NCI-H146 (cell line): ENCODE data around the gene ABHD2.
A peak's percentile ranks its signal among the peaks of the same experiment; 100 is the strongest.
"Not testable (repeated sequence)": the region's sequence is repeated elsewhere in the genome, so short reads cannot be mapped to it uniquely, and the experiment has no call there.

ENCODE experiments used
- DNase-seq: peaks from one replicate; lab custom pipeline; 2025; lab: John Stamatoyannopoulos, UW

The ABHD2 gene

DNA sequence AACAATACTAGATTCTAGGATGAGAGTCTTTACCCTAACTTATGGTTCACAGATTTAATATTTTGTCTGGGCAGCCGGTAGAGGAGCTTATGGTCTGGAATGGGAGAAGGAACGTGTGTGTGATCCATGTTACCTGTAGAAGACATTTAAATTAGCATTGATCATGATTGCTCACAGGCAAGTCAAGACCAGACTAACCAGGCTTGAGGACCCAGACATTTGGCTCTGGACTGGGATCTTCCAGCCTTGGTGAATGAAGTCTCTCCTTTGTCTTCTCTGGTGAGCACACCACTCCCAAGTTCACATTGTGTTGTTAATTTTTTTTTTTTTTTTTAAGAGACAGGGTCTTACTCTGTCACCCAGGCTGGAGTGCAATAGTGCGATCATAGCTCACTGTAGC is 11.7 kb downstream of the ABHD2 start:
- no peak for DNase-seq

DNA sequence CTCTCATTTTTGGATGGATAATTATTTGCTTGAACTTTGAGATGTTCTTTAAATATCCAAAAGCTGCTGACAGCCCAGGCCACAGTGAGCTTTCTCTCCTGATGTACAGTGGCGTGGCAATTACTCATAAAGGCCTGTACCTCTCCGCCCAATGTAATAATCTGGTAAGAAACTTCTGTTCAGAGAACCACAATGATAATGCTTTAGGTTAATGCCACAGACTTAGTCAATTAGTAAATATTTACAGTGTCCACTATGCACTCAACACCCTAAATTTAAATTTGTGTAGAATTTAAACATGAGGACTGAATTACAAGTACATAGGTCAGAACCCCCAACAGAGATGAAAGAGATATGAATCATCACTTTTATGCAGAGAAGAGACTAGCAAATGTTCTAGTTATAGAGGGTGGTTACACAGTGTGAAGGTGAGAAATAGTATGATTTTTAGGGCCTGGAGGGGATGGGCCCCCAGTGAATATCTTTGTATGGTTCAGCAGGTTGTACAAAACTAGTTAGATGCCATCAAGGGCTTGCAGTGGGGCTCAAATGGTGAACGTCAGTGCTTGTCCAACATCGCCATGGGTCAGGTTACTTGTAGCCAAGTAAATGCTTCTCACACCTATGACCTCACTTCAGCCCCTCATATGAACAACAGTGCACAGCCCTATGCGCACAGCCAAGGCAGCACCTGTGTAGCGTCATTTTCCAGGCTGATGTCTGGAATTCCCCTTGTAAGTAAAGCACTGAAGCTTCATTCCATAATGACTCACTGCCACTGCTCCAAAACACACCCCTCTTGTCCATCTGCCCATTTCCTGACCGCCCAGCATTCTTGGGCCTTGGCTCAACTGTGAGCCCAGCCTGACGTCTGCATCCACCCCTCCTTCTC is 13.3 kb downstream of the ABHD2 start:
- peak; percentile 19 for DNase-seq

DNA sequence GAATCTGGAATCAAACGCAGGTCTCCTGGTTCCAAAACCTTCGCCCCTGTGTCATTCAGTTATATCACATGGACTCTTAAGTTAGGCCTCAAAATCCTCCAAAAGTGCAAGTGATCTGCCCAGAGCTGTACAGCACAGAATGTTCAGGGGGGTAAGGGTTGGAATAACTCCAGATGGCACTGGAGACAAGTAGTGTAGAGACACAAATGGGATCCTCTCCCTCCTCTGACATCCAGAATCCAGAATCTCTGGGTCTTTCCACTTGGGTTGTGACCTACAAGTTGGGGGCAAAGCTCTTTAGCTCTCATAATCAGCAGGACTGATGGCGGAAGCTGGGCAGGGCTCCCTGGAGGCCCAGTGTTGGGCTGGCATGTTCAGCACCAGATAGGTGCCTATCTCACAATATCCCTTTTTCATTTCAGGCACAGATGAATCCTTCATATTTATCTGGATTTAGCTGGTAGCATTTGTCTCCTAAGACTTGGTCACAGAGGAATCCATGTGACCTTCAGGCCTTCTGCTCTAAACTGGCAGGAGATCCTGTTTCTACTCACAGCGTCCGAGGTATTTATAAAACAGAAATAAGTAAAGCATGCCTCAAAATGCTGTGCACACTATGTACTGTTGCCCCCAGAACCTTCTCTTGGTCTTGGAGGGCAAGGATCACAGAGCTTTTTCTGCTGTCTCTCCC is 15.4 kb downstream of the ABHD2 start:
- DNase-seq, result no peak

DNA sequence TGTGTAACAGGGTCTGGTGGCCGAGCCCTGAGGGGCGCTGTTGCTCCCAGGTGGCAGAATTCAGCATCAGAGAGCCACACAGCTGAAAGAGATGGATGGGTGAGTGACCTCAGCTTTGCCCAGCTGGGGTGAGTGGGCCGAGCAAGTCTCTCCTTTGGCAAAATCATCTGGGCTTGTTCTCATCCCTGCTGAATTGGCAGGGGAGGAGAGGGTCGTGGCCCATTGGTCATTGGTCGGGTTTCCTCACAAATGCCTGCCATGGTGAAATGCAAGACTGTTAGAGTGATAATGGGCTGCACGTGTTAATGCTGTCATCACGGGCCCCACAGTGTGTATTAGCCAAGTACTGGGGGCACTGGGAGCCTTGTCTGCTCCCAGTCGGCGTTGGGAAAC is 15.9 kb downstream of the ABHD2 start:
- DNase-seq, result no peak

DNA sequence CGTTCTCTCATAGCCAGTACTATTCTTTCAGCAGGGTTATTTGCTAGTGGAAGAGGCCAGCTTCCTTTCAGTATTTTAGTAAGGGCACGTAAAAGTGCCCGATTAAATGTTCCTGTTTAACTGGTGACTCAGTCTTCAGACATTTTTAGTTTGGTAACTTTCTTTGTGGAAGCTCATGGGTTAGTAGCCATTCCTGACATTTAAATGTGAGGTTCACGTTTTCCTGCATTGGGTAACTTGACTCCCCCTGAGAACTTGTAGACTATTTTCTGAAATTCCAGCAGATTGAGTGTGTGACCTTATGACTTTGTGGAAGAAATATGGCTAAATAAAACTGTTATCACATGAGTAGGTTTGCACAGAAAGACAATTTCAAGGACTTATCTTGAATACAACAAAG is 16.9 kb downstream of the ABHD2 start:
- no peak for DNase-seq

DNA sequence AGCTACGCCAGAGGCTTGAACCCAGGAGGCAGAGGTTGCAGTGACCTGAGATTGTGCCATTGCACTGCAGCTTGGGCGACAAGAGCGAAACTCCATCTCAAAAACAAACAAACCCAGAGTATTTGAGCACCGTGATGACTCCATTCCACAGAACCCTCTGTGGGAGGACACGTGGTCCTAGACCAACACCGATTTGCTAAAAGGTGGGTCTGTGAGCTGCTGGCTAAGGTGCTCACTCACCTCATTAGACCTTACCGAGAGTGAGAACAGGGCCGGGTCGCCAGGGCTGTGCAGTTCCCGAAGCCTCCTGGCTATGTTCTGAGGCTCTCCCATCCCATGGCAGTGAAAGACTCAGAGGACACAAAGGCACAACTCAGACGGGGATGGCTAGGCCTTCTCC is 17.9 kb downstream of the ABHD2 start:
- no peak for DNase-seq

GRCh38 chr15:89107984-89108383 is 19.7 kb downstream of the ABHD2 start:
- DNase-seq, result no peak

DNA sequence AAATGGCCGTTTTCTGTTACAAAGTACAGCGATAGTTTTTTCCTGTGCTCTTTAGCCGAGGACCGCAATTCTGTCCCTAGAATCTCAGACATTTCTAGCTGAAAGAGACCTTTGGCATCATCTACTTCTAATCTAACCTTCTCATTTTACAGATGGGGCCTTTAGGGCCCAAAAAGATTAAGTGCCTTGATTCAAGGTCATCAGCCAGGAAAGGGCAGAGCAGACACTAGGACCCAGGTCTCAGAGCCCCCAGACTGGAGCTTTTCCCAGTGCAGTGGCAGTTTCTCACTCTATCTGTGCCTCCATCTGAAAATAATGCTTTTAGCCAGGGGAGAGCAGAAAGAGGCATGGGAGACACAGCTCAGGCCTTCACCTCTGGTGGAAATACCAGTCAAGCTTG is 20.6 kb downstream of the ABHD2 start:
- DNase-seq, result no peak

GRCh38 chr15:89109238-89109637 is 21.0 kb downstream of the ABHD2 start:
- DNase-seq, result no peak

DNA sequence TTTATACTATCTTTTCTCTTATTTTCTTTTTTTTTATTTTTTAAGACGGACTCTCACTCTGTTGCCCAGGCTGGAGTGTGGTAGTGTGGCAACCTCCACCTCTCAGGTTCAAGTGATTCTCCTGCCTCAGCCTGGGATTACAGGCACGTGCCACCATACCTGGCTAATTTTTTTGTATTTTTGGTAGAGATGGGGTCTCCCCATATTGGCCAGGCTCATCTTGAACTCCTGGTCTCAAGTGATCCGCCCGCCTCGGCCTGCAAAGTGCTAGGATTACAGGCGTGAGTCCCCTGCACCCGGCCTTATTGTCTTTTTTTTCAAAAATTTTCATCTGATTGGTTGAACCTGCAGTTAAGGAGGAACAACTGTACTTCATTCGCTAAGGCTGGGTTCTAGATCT is 21.8 kb downstream of the ABHD2 start:
- no peak for DNase-seq

GRCh38 chr15:89111352-89111751 is 23.1 kb downstream of the ABHD2 start:
- no peak for DNase-seq

DNA sequence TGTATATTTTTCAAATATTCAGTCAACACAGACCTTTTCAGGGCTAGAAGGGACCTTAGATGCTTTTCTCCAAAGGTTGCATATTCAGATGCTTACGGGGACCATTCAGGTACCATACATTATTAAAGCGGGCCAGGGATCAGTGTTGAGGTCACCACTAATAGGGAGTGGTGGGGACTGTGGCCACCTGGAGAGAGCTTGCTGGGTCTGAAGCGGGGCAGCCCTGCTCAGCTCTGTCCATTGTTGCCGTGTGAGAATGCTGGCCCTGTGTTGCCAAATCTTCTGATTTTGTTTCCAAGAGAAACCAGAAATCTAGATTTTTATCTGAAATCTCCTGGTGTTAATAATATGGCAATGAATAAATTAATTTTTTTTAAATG is 23.7 kb downstream of the ABHD2 start:
- peak; percentile 12 for DNase-seq

- DNase-seq, result peak; percentile 26
Observed at GRCh38 chr15:89112341-89112971, 24.2 kb downstream of the ABHD2 start.

GRCh38 chr15:89113296-89114024 is 25.2 kb downstream of the ABHD2 start:
- DNase-seq, result no peak

DNA sequence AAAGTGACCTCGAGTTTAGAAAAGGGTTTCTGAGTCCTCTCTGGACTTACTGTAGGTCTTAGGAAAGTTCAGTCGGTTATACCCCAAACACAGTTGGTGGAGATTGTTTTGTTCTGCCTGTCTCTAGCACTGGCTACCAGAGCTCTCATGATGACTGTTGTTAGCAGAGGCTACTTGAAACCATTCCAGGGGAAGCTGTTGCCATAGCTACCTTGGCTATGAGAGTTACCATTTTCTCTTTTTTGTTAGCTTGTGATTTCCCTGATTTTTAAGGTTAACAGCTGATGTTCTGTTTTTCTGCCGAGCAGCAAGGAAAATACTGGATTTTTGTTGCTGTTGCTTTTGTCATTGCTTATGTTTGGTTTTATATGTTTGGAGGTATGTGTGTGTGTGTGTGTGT is 26.7 kb downstream of the ABHD2 start:
- peak; percentile 55 for DNase-seq

- peak; percentile 97 for DNase-seq
Observed at GRCh38 chr15:89115547-89115946, 27.3 kb downstream of the ABHD2 start.

DNA sequence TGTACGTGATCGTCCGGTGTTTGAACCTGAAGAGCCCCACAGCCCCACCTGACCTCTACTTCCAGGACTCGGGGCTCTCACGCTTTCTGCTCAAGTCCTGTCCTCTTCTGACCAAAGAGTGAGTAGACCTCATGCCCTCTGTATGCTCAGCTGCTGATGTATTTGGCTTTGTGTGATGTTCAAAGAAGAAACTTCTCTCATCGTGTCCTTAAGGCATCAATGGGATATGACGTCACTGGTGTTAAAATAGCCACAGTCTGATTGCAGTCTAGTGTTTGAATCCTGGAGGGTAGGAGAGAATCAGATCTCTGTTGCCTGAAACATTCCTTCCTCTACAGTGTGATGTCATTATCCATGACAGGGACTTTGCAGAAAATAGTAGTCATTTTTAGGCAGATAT is 28.1 kb downstream of the ABHD2 start:
- peak; percentile 88 for DNase-seq

GRCh38 chr15:89117790-89118189 is 29.5 kb downstream of the ABHD2 start:
- no peak for DNase-seq

- DNase-seq, result no peak
Observed at GRCh38 chr15:89118481-89118989, 30.3 kb downstream of the ABHD2 start.

GRCh38 chr15:89119489-89120478 is 31.5 kb downstream of the ABHD2 start:
- DNase-seq, result no peak

DNA sequence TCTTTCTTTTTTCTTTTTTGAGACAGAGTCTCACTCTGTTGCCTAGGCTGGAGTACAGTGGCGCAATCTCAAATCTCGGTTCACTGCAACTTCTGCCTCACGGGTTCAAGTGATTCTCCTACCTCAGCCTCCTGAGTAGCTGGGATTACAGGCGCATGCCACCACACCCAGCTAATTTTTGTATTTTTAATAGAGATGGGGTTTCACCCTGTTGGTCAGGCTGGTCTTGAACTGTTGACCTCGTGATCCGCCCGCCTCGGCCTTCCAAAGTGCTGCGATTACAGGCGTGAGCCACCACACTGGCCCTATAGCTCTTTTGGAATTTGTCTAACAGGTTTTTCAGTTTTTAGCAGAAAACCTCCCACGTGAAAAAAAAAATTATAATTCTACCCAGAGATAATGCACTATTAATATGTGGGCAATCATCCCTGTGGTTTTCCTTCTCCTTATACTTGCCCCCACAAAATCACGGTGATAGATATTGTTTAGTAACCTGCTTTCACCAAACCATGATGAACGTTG is 32.3 kb downstream of the ABHD2 start:
- DNase-seq, result not testable (repeated sequence)
